Panc1 (cell line): ENCODE data around the gene KLHL24. TPM values are rescaled to one million over a fixed set of nuclear protein-coding genes. Genes with fewer than 3 reads are reported as not detected.

ENCODE experiments used
- ATAC-seq: fragments of 200-7000 bp; cut with Tn5 transposase; 2 replicates; pipeline ENCODE4 v1.9.1; 2020; ENCODE audit warnings: mild to moderate bottlenecking, moderate library complexity
- BruUV-seq: library from RNA; stranded (reverse); fragments of 400-500 nt; replicated peaks from 2 replicates; lab custom pipeline; 2021; lab: Mats Ljungman, UMichigan
- CTCF ChIA-PET: fragments of 300-600 bp; sonication (Branson Sonifier 250); formaldehyde crosslinking; loops from one replicate; lab custom pipeline; 2022; ENCODE audit warnings: antibody characterized with exemption; lab: Charles Lee
- POLR2A ChIA-PET: fragments of 300-600 bp; sonication (Branson Sonifier 250); formaldehyde crosslinking; loops from one replicate; lab custom pipeline; 2022; ENCODE audit warnings: antibody characterized with exemption; lab: Charles Lee
- DNase-seq: peaks from one replicate; pipeline ENCODE4 v3.0.0-alpha.2; 2010; ENCODE audit warnings: low read depth, low spot score
- H3K27ac ChIP-seq: 2 replicates; pipeline ENCODE4 v1.5.1; 2011; ENCODE audit warnings: mild to moderate bottlenecking, low read length, inconsistent platforms
- H3K27me3 ChIP-seq: fragments of 200-500 bp; sonication (Bioruptor generic); 2 replicates; pipeline ENCODE4 v1.6.0; 2014; ENCODE audit warnings: low read length, inconsistent platforms; ENCODE audit not compliant: control insufficient read depth, insufficient read depth
- H3K36me3 ChIP-seq: fragments of 200-500 bp; sonication (Bioruptor generic); 2 replicates; pipeline ENCODE4 v1.5.1; 2014; ENCODE audit warnings: inconsistent platforms, mild to moderate bottlenecking, low read length, moderate library complexity; ENCODE audit not compliant: control insufficient read depth, insufficient read depth
- H3K4me1 ChIP-seq: 2 replicates; pipeline ENCODE4 v1.5.1; 2011; ENCODE audit warnings: inconsistent platforms, mild to moderate bottlenecking, low read length, moderate library complexity; ENCODE audit not compliant: control insufficient read depth, insufficient read depth
- H3K4me3 ChIP-seq, 2 experiments: 2 replicates each; pipeline ENCODE4 v1.5.1; 2011 to 2012; ENCODE audit warnings: low read depth in 2 of 2, low read length in 2 of 2, mild to moderate bottlenecking in 2 of 2, inconsistent platforms in 1 of 2, moderate library complexity in 1 of 2
- H3K9me3 ChIP-seq: fragments of 200-500 bp; sonication (Bioruptor generic); 2 replicates; pipeline ENCODE4 v1.5.1; 2014; ENCODE audit warnings: low read depth, mild to moderate bottlenecking, inconsistent platforms, low read length, moderate library complexity; ENCODE audit not compliant: control insufficient read depth, insufficient read depth
- POLR2AphosphoS5 ChIP-seq: IDR thresholded peaks from 2 replicates; pipeline ENCODE4 v1.6.1; 2012; ENCODE audit warnings: mild to moderate bottlenecking, low read depth, low read length, moderate library complexity
- REST ChIP-seq, 2 experiments: IDR thresholded peaks; 2 replicates each; pipeline ENCODE4 v1.6.1; 2011 to 2012; ENCODE audit warnings: low read depth in 2 of 2, control low read depth in 1 of 2, low read length in 1 of 2, mild to moderate bottlenecking in 1 of 2, moderate library complexity in 1 of 2; ENCODE audit not compliant: insufficient read depth in 1 of 2
- SIN3A ChIP-seq: IDR thresholded peaks from 2 replicates; pipeline ENCODE4 v1.6.1; 2012; ENCODE audit warnings: low read depth, mild to moderate bottlenecking, low read length, moderate library complexity, borderline replicate concordance; ENCODE audit not compliant: insufficient read depth
- TCF7L2 ChIP-seq: IDR thresholded peaks from 2 replicates; pipeline ENCODE4 v1.6.1; 2011; ENCODE audit warnings: mild to moderate bottlenecking, low read depth, low read length, inconsistent platforms
- in situ Hi-C: cut with HindIII; loops from 2 replicates; pipeline ENCODE4 v1.10.0; 2016; ENCODE audit warnings: low sequenced_read_pairs, low pct_unique_long_range_greater_than_20kb
- intact Hi-C: fragments of 100-400 bp; cut with micrococcal nuclease; formaldehyde crosslinking; loops from one replicate; pipeline ENCODE4 v1.10.0; 2022; ENCODE audit not compliant: unreplicated experiment
- total RNA-seq: library from RNA; stranded (reverse); gene quantifications from one replicate; pipeline ENCODE4 v1.2.1, GENCODE V29; 2021; ENCODE audit not compliant: unreplicated experiment
- TF ChIP-seq, protein P1 (sequence below): fragments of 450-650 bp; IDR thresholded peaks from 2 replicates; pipeline ENCODE4 v1.5.1; 2017; ENCODE audit warnings: mild to moderate bottlenecking

Gene KLHL24
- total RNA-seq, 1 experiment from 2014 or later = 42.0 TPM

DNA sequence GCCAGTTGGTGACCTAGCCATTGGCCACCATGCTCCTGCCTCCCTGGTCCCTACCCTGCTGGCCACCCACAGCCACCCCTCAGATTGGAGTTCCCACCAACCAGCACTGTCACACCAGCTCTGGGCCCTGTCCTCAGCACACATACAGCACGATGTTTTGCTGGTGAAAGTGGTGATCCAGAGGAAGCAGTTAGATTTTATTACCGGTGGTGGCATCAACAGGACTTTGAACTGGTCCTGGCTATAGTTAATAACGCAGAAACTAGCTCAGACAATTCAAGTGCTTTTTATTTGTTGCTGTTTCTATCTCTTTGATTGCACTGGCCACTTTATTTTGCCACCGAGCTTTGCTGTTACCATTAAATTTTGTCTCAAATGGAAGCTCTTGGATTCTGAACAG, 16.4 kb upstream of the KLHL24 start:
- no peaks in the 10 kb centered on the region for H3K9me3 ChIP-seq
- TF ChIP-seq SIN3A (no peak), TCF7L2 (no peak), REST (IDR thresholded peaks at IDR 0.05; ENCODE audit: insufficient read depth in 1 of 2, low read depth in 2 of 2, low read length in 1 of 2) (no peak), POLR2AphosphoS5 (no peak)
- TF ChIP-seq, protein P1, sequence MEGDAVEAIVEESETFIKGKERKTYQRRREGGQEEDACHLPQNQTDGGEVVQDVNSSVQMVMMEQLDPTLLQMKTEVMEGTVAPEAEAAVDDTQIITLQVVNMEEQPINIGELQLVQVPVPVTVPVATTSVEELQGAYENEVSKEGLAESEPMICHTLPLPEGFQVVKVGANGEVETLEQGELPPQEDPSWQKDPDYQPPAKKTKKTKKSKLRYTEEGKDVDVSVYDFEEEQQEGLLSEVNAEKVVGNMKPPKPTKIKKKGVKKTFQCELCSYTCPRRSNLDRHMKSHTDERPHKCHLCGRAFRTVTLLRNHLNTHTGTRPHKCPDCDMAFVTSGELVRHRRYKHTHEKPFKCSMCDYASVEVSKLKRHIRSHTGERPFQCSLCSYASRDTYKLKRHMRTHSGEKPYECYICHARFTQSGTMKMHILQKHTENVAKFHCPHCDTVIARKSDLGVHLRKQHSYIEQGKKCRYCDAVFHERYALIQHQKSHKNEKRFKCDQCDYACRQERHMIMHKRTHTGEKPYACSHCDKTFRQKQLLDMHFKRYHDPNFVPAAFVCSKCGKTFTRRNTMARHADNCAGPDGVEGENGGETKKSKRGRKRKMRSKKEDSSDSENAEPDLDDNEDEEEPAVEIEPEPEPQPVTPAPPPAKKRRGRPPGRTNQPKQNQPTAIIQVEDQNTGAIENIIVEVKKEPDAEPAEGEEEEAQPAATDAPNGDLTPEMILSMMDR = no peak
- peaks cover 2% of the 10 kb centered on the region; the same call in 1 of the 2 replicates for H3K27me3 ChIP-seq
- CTCF ChIA-PET = no interaction called here
- H3K4me3 ChIP-seq = no peak overlapping the region
- H3K4me1 ChIP-seq = no peaks in the 10 kb centered on the region
- no peaks in the 10 kb centered on the region for H3K36me3 ChIP-seq
- ATAC-seq (no peak), DNase-seq (no peak)
- no TSS peak for BruUV-seq
- POLR2A ChIA-PET = no interaction called here
- intact Hi-C loops = no loop called here
- in situ Hi-C loops = no loop called here
- no peak overlapping the region for H3K27ac ChIP-seq

- DNase-seq (no peak), ATAC-seq (no peak)
- intact Hi-C loops = no loop called here
- no TSS peak for BruUV-seq
- H3K27me3 ChIP-seq = peaks cover 2% of the 10 kb centered on the region; the same call in 1 of the 2 replicates
- no peaks in the 10 kb centered on the region for H3K36me3 ChIP-seq
- ChIA-PET POLR2A (no interaction called here), CTCF (no interaction called here)
- no peak overlapping the region for H3K4me3 ChIP-seq
- H3K4me1 ChIP-seq = no peaks in the 10 kb centered on the region
- H3K27ac ChIP-seq = no peak overlapping the region
- in situ Hi-C loops = no loop called here
- H3K9me3 ChIP-seq = no peaks in the 10 kb centered on the region
- TF ChIP-seq POLR2AphosphoS5 (no peak), SIN3A (no peak), REST (IDR thresholded peaks at IDR 0.05; ENCODE audit: insufficient read depth in 1 of 2, low read depth in 2 of 2, low read length in 1 of 2) (no peak), TCF7L2 (no peak)
- TF ChIP-seq, protein P1 = no peak
Measured at GRCh38 chr3:183619624-183620251, 15.7 kb upstream of the KLHL24 start.
